GM06990 (cell line): ENCODE results near the gene SLC16A11.

Experiments used
- DNase-seq: peaks from one replicate; pipeline ENCODE4 v3.0.0-alpha.2; 2011; ENCODE audit not compliant: insufficient read length; ENCODE audit errors: extremely low read depth
- H3K27me3 ChIP-seq: replicated peaks from 2 replicates; pipeline ENCODE4 v1.6.0; 2011; ENCODE audit warnings: low read length; ENCODE audit not compliant: control insufficient read depth, insufficient read depth
- H3K36me3 ChIP-seq: 2 replicates; pipeline ENCODE4 v1.5.1; 2011; ENCODE audit warnings: low read length; ENCODE audit not compliant: control insufficient read depth, insufficient read depth
- H3K4me3 ChIP-seq: replicated peaks from 2 replicates; pipeline ENCODE4 v1.5.1; 2011; ENCODE audit warnings: low read depth, mild to moderate bottlenecking, control low read depth, low read length
- TF ChIP-seq, protein P1 (sequence below): IDR thresholded peaks from 2 replicates; pipeline ENCODE4 v1.5.1; 2011; ENCODE audit warnings: low read length, control low read depth, mild to moderate bottlenecking, inconsistent platforms; ENCODE audit not compliant: insufficient read depth, poor library complexity, severe bottlenecking

Gene SLC16A11

DNA sequence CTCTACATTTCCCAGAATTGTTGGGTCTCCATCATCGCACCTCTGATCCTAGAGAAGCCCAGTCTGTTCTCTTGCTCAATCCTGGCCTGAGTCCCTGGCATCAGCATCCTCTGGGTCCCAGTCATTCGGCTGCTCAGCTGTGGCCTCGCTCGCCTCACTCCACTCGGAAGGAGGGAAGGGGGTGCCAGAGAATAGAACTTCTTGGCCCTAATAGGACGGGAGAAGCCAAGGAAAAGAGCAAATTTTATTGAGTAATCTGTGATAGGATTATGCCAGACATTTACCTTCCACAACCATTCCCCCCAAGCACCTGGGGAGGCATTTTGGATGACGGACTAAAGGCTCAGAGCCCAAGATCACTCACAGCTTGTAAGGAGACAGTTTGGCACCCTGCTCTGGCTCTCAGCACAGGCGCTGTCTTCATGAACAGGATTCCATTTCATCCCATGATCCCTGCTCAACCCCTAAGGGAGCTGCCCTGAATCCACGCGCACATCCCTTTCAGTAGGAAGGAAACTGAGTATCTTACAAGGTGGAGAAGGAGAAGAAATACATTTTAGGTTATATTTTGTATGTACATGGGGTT, 36.7 kb upstream of the SLC16A11 start:
- no peaks in the 10 kb centered on the region; the same call in 1 of the 2 replicates for H3K27me3 ChIP-seq
- DNase-seq, result no peak
- H3K4me3 ChIP-seq, result no peak overlapping the region
- H3K36me3 ChIP-seq, result no peaks in the 10 kb centered on the region
- TF ChIP-seq, protein P1, sequence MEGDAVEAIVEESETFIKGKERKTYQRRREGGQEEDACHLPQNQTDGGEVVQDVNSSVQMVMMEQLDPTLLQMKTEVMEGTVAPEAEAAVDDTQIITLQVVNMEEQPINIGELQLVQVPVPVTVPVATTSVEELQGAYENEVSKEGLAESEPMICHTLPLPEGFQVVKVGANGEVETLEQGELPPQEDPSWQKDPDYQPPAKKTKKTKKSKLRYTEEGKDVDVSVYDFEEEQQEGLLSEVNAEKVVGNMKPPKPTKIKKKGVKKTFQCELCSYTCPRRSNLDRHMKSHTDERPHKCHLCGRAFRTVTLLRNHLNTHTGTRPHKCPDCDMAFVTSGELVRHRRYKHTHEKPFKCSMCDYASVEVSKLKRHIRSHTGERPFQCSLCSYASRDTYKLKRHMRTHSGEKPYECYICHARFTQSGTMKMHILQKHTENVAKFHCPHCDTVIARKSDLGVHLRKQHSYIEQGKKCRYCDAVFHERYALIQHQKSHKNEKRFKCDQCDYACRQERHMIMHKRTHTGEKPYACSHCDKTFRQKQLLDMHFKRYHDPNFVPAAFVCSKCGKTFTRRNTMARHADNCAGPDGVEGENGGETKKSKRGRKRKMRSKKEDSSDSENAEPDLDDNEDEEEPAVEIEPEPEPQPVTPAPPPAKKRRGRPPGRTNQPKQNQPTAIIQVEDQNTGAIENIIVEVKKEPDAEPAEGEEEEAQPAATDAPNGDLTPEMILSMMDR, result no peak

DNA sequence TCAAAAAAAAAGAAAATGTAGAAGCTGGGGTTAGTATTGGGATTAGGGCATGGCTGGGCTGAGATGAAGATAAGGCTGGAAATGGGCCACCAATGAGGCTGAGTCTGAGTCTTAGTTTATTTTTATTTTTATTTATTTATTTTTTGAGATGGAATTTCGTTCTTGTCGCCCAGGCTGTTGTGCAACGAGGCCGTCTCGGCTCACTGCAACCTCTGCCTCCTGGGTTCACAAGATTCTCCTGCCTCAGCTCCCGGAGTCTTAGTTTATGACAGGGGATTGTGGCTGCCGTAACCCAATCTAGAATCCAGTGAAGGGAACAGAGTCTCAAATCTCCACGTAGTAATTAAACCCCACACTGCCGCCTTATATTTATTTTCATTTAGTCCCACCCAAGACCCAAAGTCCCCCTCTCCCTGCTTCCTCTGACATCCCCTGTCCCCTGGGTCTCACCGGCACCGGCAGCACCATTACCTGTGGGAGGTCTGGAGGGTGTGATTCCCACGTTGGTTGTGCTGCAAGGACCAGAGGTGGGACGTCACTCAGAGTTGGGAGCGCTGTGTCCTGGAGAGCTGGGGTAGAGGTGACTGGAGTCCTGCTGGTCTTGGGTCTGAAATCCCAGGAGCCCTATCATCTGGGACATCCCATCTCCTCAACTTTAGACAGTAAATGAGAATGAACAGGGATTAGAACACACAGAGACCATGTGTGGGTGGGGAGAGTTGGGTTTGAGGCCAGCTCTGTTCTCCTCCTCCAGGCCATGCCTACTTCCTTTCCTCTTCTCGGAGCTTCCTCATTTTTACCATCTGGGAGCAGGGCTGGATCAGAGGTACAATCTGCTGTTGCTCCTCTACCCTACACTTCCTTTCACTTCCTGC, 35.9 kb upstream of the SLC16A11 start, which contains the start of gene CLEC10A:
TSS of gene CLEC10A (minus strand) at position 671 of the 875 bp plus-strand sequence. CDS start 1,439 bp downstream, outside the sequence.
- H3K36me3 ChIP-seq, result no peaks in the 10 kb centered on the region
- TF ChIP-seq, protein P1, result no peak
- H3K4me3 ChIP-seq, result no peak within 1 kb of the TSS
- H3K27me3 ChIP-seq, result no peaks in the 10 kb centered on the region; the same call in 1 of the 2 replicates
- DNase-seq, result no peak

DNA sequence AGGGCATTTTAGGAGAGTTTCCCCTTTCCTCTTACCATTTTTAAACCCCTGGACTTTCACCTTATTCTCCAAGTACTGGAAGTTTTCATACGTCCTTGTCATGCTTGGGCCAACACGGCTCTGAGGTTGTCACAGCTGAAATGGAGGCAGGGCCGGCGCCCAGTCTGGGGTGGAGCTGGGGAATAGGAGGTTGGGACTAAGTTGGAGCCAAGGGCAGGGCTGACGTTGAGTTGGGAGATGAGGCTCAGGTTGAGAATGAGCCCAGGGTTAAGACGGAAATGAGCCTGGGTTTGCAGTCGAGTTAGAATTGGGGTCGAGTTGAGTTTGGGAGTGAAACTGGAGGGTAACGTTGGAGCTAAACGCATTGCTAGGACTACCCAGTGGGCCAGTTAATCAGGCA, 34.8 kb upstream of the SLC16A11 start:
- no peak for DNase-seq
- H3K27me3 ChIP-seq, result no peaks in the 10 kb centered on the region; the same call in 1 of the 2 replicates
- H3K36me3 ChIP-seq, result no peaks in the 10 kb centered on the region
- H3K4me3 ChIP-seq, result no peak overlapping the region
- TF ChIP-seq, protein P1, result no peak

DNA sequence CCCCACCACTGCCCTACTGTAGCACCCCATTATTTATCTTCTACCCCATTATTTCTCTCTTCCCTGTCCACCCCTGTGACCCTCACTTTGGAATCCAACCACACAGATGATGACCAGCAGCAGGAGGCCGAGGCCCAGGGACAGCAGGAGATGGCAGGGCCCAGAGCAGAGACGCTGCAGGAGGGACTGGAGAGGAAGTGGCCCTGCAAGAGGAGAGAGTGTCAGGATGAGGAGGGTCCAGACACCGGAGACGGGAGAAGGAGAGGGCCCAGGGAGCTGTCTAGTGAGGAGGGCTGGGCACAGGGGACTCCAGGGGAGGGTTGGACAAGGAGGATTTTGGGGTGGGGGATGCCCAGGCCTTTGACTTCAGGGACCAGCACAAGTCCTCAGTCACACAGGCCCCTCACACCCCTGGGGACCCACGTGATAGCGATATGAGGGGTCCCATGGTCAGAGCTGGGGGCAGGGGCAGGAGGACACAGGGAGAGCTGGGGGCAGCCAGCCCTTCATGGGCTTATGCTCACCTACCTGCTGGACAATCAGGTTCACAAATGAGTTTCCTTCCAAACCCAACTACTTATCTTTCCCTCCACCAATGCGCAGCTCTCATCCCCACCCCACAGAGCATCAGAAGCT, 34.1 kb upstream of the SLC16A11 start:
- Histone ChIP-seq H3K27me3 (no peaks in the 10 kb centered on the region), H3K4me3 (no peak overlapping the region), H3K36me3 (no peaks in the 10 kb centered on the region)
- DNase-seq, result no peak
- TF ChIP-seq, protein P1, result no peak

DNA sequence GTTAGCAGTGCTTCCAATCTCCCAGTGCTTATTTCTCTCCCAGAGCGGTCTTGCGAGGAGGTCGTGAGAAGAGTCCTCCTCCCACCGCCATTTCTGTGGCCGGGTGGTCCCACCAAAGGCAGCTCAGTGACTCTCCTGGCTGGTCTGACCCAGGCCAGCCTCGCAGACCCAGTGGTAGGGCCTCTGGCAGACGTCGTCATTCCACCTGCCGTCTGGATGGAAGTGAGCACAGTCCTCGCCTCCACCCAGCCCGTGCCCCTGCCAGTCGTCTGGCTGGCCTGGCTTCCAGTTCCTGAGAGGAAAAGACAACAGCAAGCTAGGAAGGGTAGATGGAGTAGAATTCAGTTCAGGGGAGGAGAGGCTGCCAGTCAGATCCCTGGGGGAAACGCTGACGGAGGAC, 31.0 kb upstream of the SLC16A11 start:
- TF ChIP-seq, protein P1, result no peak
- no peaks in the 10 kb centered on the region; the same call in 1 of the 2 replicates for H3K27me3 ChIP-seq
- H3K36me3 ChIP-seq, result no peaks in the 10 kb centered on the region
- no peak overlapping the region for H3K4me3 ChIP-seq
- no peak for DNase-seq
